HCT116 (cell line): ENCODE data around the gene HMCN1. TPM values are rescaled to one million over a fixed set of nuclear protein-coding genes. Genes with fewer than 3 reads are reported as not detected.

Experiments
- ATAC-seq: fragments of 200-7000 bp; cut with Tn5 transposase; 2 replicates; pipeline ENCODE4 v1.9.1; 2020; ENCODE audit warnings: mild to moderate bottlenecking, moderate library complexity
- BruUV-seq: library from RNA; stranded (reverse); fragments of 400-500 nt; replicated peaks from 2 replicates; lab custom pipeline; 2021; lab: Mats Ljungman, UMichigan
- CTCF ChIA-PET: fragments of 300-600 bp; sonication (Branson Sonifier 250); formaldehyde crosslinking; loops from one replicate; lab custom pipeline; 2021; ENCODE audit warnings: antibody characterized with exemption; lab: Charles Lee
- POLR2A ChIA-PET: fragments of 300-600, 350-600 bp; sonication (Branson Sonifier 250); formaldehyde crosslinking; loops from one replicate; lab custom pipeline; 2021; ENCODE audit warnings: antibody characterized with exemption; lab: Charles Lee
- RAD21 ChIA-PET, 2 experiments: fragments of 300-600 bp; sonication (Branson Sonifier 250); formaldehyde crosslinking; loops; one replicate each; lab custom pipeline; 2023; ENCODE audit warnings: low total read pairs in 2 of 2; ENCODE audit not compliant: uncharacterized antibody in 2 of 2, unreplicated experiment in 2 of 2, low non-redundant PET in 1 of 2; lab: Charles Lee
- DNase-seq: peaks from one replicate; pipeline ENCODE4 v3.0.0-alpha.2; 2010; ENCODE audit warnings: low read depth, low spot score
- H2AFZ ChIP-seq: fragments of 200-600 bp; shearing (Covaris generic), sonication (generic); 2 replicates; pipeline ENCODE4 v1.6.1; 2017; ENCODE audit warnings: low read depth, mixed run types, mixed read lengths, antibody characterized with exemption, low read length; ENCODE audit not compliant: poor library complexity, severe bottlenecking
- H3K27ac ChIP-seq: 2 replicates; pipeline ENCODE4 v1.5.1; 2012; ENCODE audit warnings: low read depth, low read length
- H3K27me3 ChIP-seq: fragments of 200-600 bp; sonication (generic); 2 replicates; pipeline ENCODE4 v1.6.1; 2016; ENCODE audit warnings: mixed run types, low read length, mixed read lengths; ENCODE audit not compliant: insufficient read depth
- H3K36me3 ChIP-seq, 2 experiments: fragments of 200-500 bp in 1 of 2; fragments of 200-600 bp in 1 of 2; sonication (Bioruptor generic) in 1 of 2; sonication (generic) in 1 of 2; 2 replicates each; pipeline versions ENCODE4 v1.5.1 to v1.6.1; 2014 to 2016; ENCODE audit warnings: low read length in 2 of 2, inconsistent platforms in 1 of 2, mixed read lengths in 1 of 2, mixed run types in 1 of 2; ENCODE audit not compliant: insufficient read depth in 2 of 2, control insufficient read depth in 1 of 2
- H3K4me1 ChIP-seq, 2 experiments: fragments of 200-600 bp in 1 of 2; sonication (generic) in 1 of 2; 2 replicates each; pipeline versions ENCODE4 v1.5.1 to v1.6.1; 2012 to 2017; ENCODE audit warnings: low read length in 2 of 2, inconsistent platforms in 1 of 2, mild to moderate bottlenecking in 1 of 2, mixed read lengths in 1 of 2, mixed run types in 1 of 2, moderate library complexity in 1 of 2; ENCODE audit not compliant: insufficient read depth in 2 of 2, control insufficient read depth in 1 of 2
- H3K4me2 ChIP-seq: fragments of 200-600 bp; sonication (generic); 2 replicates; pipeline ENCODE4 v1.6.1; 2017; ENCODE audit warnings: mixed run types, low read length, mixed read lengths
- H3K4me3 ChIP-seq, 2 experiments: fragments of 200-600 bp in 1 of 2; sonication (generic) in 1 of 2; replicated peaks in 1 of 2; 2 replicates each; pipeline ENCODE4 v1.5.1; 2011 to 2016; ENCODE audit warnings: low read length in 2 of 2, control low read depth in 1 of 2, low read depth in 1 of 2, mild to moderate bottlenecking in 1 of 2, mixed read lengths in 1 of 2, mixed run types in 1 of 2
- H3K79me2 ChIP-seq: fragments of 200-600 bp; sonication (generic); 2 replicates; pipeline ENCODE4 v1.6.1; 2017; ENCODE audit warnings: mild to moderate bottlenecking, mixed run types, low read length, moderate library complexity, mixed read lengths; ENCODE audit not compliant: insufficient read depth
- H3K9ac ChIP-seq: fragments of 200-600 bp; sonication (generic); 2 replicates; pipeline ENCODE4 v1.6.1; 2016; ENCODE audit warnings: low read length, mixed read lengths
- H3K9me2 ChIP-seq: fragments of 200-600 bp; sonication (generic), shearing (Covaris generic); 2 replicates; pipeline ENCODE4 v1.6.1; 2017; ENCODE audit warnings: mixed run types, mild to moderate bottlenecking, moderate library complexity; ENCODE audit not compliant: insufficient read depth
- H3K9me3 ChIP-seq, 2 experiments: fragments of 200-500 bp in 1 of 2; fragments of 200-600 bp in 1 of 2; sonication (Bioruptor generic) in 1 of 2; sonication (generic) in 1 of 2; 2 replicates each; pipeline ENCODE4 v1.6.1; 2014 to 2017; ENCODE audit warnings: low read length in 2 of 2, mixed read lengths in 2 of 2, inconsistent platforms in 1 of 2, low read depth in 1 of 2, mild to moderate bottlenecking in 1 of 2, mixed run types in 1 of 2, moderate library complexity in 1 of 2; ENCODE audit not compliant: control insufficient read depth in 1 of 2, insufficient read depth in 1 of 2
- H4K20me1 ChIP-seq: fragments of 200-600 bp; sonication (generic), shearing (Covaris generic); 2 replicates; pipeline ENCODE4 v1.6.1; 2017; ENCODE audit warnings: mixed run types, mild to moderate bottlenecking, moderate library complexity; ENCODE audit not compliant: insufficient read depth
- ATF3 ChIP-seq: IDR thresholded peaks from 2 replicates; pipeline ENCODE4 v1.6.1; 2012
- CBX3 ChIP-seq: IDR thresholded peaks from 2 replicates; pipeline ENCODE4 v1.6.1; 2012; ENCODE audit warnings: low read depth
- CTCF ChIP-seq, 3 experiments: fragments of 200-600 bp in 1 of 3; sonication (generic) in 1 of 3; IDR thresholded peaks in 2 of 3; conservative IDR thresholded peaks in 1 of 3; 2 replicates each; pipeline ENCODE4 v1.5.1; 2012 to 2017; ENCODE audit warnings: low read depth in 2 of 3, low read length in 2 of 3, antibody characterized with exemption in 1 of 3, borderline replicate concordance in 1 of 3, control low read depth in 1 of 3, mild to moderate bottlenecking in 1 of 3, mixed read lengths in 1 of 3, mixed run types in 1 of 3, moderate library complexity in 1 of 3; ENCODE audit not compliant: insufficient read depth in 1 of 3
- EGR1 ChIP-seq: IDR thresholded peaks from 2 replicates; pipeline ENCODE4 v1.6.1; 2012; ENCODE audit warnings: low read depth
- ELF1 ChIP-seq: IDR thresholded peaks from 2 replicates; pipeline ENCODE4 v1.6.1; 2012; ENCODE audit warnings: low read depth, borderline replicate concordance
- EZH2 ChIP-seq: fragments of 200-600 bp; sonication (generic); IDR thresholded peaks from 2 replicates; pipeline ENCODE4 v1.6.1; 2017; ENCODE audit warnings: antibody characterized with exemption, mixed run types
- EZH2phosphoT487 ChIP-seq: fragments of 200-600 bp; IDR thresholded peaks from 2 replicates; pipeline ENCODE4 v1.6.1; 2018; ENCODE audit warnings: antibody characterized with exemption, borderline replicate concordance
- JUND ChIP-seq: IDR thresholded peaks from 2 replicates; pipeline ENCODE4 v1.6.1; 2012
- MAX ChIP-seq: IDR thresholded peaks from 2 replicates; pipeline ENCODE4 v1.6.1; 2012
- POLR2A ChIP-seq: IDR thresholded peaks from 2 replicates; pipeline ENCODE4 v1.7.0; 2011; ENCODE audit warnings: borderline replicate concordance; ENCODE audit not compliant: insufficient read depth, insufficient read length; ENCODE audit errors: extremely low read depth
- POLR2AphosphoS5 ChIP-seq: IDR thresholded peaks from 2 replicates; pipeline ENCODE4 v1.6.1; 2011; ENCODE audit warnings: mild to moderate bottlenecking, low read depth, low read length, moderate library complexity
- RAD21 ChIP-seq: IDR thresholded peaks from 2 replicates; pipeline ENCODE4 v1.6.1; 2012; ENCODE audit warnings: low read depth, mild to moderate bottlenecking
- TCF7L2 ChIP-seq: IDR thresholded peaks from 2 replicates; pipeline ENCODE4 v1.7.0; 2011; ENCODE audit warnings: borderline replicate concordance, inconsistent platforms; ENCODE audit not compliant: insufficient read depth, insufficient read length; ENCODE audit errors: extremely low read depth
- YY1 ChIP-seq: IDR thresholded peaks from 2 replicates; pipeline ENCODE4 v1.6.1; 2011; ENCODE audit warnings: low read length, low read depth, moderate library complexity, mild to moderate bottlenecking; ENCODE audit not compliant: insufficient replicate concordance; ENCODE audit errors: extremely low read depth
- ZBTB33 ChIP-seq: IDR thresholded peaks from 2 replicates; pipeline ENCODE4 v1.6.1; 2011; ENCODE audit warnings: mild to moderate bottlenecking, low read length, moderate library complexity; ENCODE audit not compliant: insufficient replicate concordance; ENCODE audit errors: extremely low read depth
- intact Hi-C: fragments of 100-400 bp; cut with micrococcal nuclease; formaldehyde crosslinking; loops from 2 replicates; pipeline ENCODE4 v1.10.0; 2022
- total RNA-seq: library from RNA; stranded (reverse); gene quantifications from one replicate; pipeline ENCODE4 v1.2.1, GENCODE V29; 2021; ENCODE audit not compliant: unreplicated experiment

Gene HMCN1
- total RNA-seq, 1 experiment from 2014 or later: 0.59 TPM

GRCh38 chr1:186122837-186123236 is 388.6 kb downstream of the HMCN1 start:
- Histone ChIP-seq H3K9ac (no peak overlapping the region), H3K36me3 (no peaks in the 10 kb centered on the region), H3K9me2 (no peaks in the 10 kb centered on the region), H3K9me3 (no peaks in the 10 kb centered on the region), H3K27ac (no peak overlapping the region), H3K4me2 (no peak overlapping the region), H2AFZ (no peak overlapping the region), H3K27me3 (no peaks in the 10 kb centered on the region), H4K20me1 (no peaks in the 10 kb centered on the region), H3K4me1 (no peaks in the 10 kb centered on the region), H3K79me2 (no peaks in the 10 kb centered on the region), H3K4me3 (no peak overlapping the region)
- intact Hi-C loops: no loop called here
- ChIA-PET CTCF (interaction anchor here (1.4 kb wide), 1 partner anchor 32 kb away, joined by 3 read pairs; no protein-coding TSS in a partner anchor), RAD21 (no interaction called here), POLR2A (no interaction called here)
- ATAC-seq (no peak), DNase-seq (no peak)
- no TSS peak for BruUV-seq
- no peak for TF ChIP-seq CBX3
- TF ChIP-seq ATF3: no peak
- TF ChIP-seq EZH2: no peak
- no peak for TF ChIP-seq EZH2phosphoT487
- no peak for TF ChIP-seq RAD21
- TF ChIP-seq YY1: no peak
- no peak for TF ChIP-seq POLR2A
- no peak for TF ChIP-seq ZBTB33
- TF ChIP-seq JUND: no peak
- TF ChIP-seq CTCF (IDR thresholded peaks at IDR 0.05 in 2 of 3, conservative IDR thresholded peaks at IDR 0.05 in 1 of 3; ENCODE audit: borderline replicate concordance in 1 of 3, insufficient read depth in 1 of 3, low read depth in 2 of 3, low read length in 2 of 3): no peak
- TF ChIP-seq TCF7L2: no peak
- no peak for TF ChIP-seq ELF1
- no peak for TF ChIP-seq MAX
- no peak for TF ChIP-seq POLR2AphosphoS5
- TF ChIP-seq EGR1: no peak
